Ovary (tissue), 9 donors: ENCODE results near the gene CBX6. TPM values are rescaled to one million over a fixed set of nuclear protein-coding genes. Genes with fewer than 3 reads are reported as not detected.
A peak's percentile ranks its signal among the peaks of the same experiment; 100 is the strongest.
"Not testable (repeated sequence)": the region's sequence is repeated elsewhere in the genome, so short reads cannot be mapped to it uniquely, and the experiment has no call there.

Experiments
- DNase-seq, 5 donors: peaks; one replicate each; pipeline ENCODE4 v3.0.0-alpha.2; 2019 to 2020
- H3K27ac ChIP-seq, 2 donors: fragments of 200-600 bp; one replicate each; pipeline versions ENCODE4 v1.5.1 to v1.8.0; 2019 to 2022
- H3K27me3 ChIP-seq: fragments of 200-600 bp; one replicate; pipeline ENCODE4 v1.8.0; 2022
- H3K36me3 ChIP-seq: fragments of 200-600 bp; sonication (generic); one replicate; pipeline ENCODE4 v1.5.1; 2019
- H3K4me1 ChIP-seq: one replicate; pipeline ENCODE4 v1.8.1; 2013; ENCODE audit warnings: mild to moderate bottlenecking, moderate library complexity; ENCODE audit not compliant: insufficient read depth
- H3K4me3 ChIP-seq: fragments of 200-600 bp; sonication (generic); one replicate; pipeline ENCODE4 v1.5.1; 2017
- H3K9me3 ChIP-seq, 2 donors: fragments of 200-600 bp in 1 of 2; sonication (generic) in 1 of 2; one replicate each; pipeline versions ENCODE4 v1.5.1 to v1.8.1; 2013 to 2019; ENCODE audit warnings: mild to moderate bottlenecking in 1 of 2, moderate library complexity in 1 of 2
- CTCF ChIP-seq, 3 donors: fragments of 450-650 bp in 2 of 3; fragments of 200-600 bp in 1 of 3; IDR thresholded peaks; one replicate each; pipeline versions ENCODE4 v1.5.1 to v1.8.0; 2016 to 2022; ENCODE audit warnings: antibody characterized with exemption in 3 of 3, mild to moderate bottlenecking in 1 of 3
- EP300 ChIP-seq: sonication (generic); formaldehyde crosslinking; IDR thresholded peaks from one replicate; pipeline ENCODE4 v1.6.1; 2017; ENCODE audit warnings: antibody characterized with exemption
- POLR2A ChIP-seq: fragments of 450-650 bp; IDR thresholded peaks from one replicate; pipeline ENCODE4 v1.6.1; 2017; ENCODE audit warnings: antibody characterized with exemption, mild to moderate bottlenecking, moderate library complexity
- WGBS, 3 donors: extraction: QIAGEN DNeasy Blood & Tissue Kit in 1 of 3; methylation state at CpG; one replicate each; pipeline versions ENCODE4 v1.1.5 to v1.1.7; 2013 to 2017; 5-methylcytosine and 5-hydroxymethylcytosine counted together
- intact Hi-C, 4 donors: fragments of 100-400 bp; cut with DNase I; formaldehyde crosslinking; loops; one replicate each; pipeline versions ENCODE4 v1.11.0 to v1.15.1; 2022 to 2023
- polyA plus RNA-seq, 2 donors: library from polyadenylated mRNA; stranded (reverse); fragments of 200-250 nt in 1 of 2; fragments of 350-450 nt in 1 of 2; fragmentation: Illumina TruSeq in 1 of 2; extraction: RNeasy Lipid Tissue Mini Kit (QIAGEN cat#74804) in 1 of 2; gene quantifications; one replicate each; pipeline ENCODE4 v1.2.3, GENCODE V29; 2013 to 2014
- total RNA-seq, 7 donors: library from RNA; depleted of rRNA in 2 of 7; stranded (reverse); fragments of >200 nt in 2 of 7; fragmentation: NEBNext Ultra II Directional in 3 of 7; extraction: Animal tissue kit (Norgen Biotek cat#: 25700) in 3 of 7; gene quantifications; one replicate each; pipeline versions ENCODE4 v1.1.0 to v1.2.4, GENCODE V29; 2016 to 2023
- donor health status: DM: no; HTN: no; CAD: no; lungs with moderate emphysema.
- donor health status: DM: no; HTN: no; CAD: no.
- donor health status: Bipolar disorder and iron deficiency.
- donor health status: DM: yes; HTN: yes; CAD: no.
- donor health status: DM: no; HTN: no; CAD: no.
- donor health status: DM: yes; HTN: yes; CAD: no.

Gene CBX6
- total and polyA plus RNA-seq, 9 donors, result 22.6 to 175 (median 115) TPM

GRCh38 chr22:38861170-38861876, 10.7 kb downstream of the CBX6 start:
- TF ChIP-seq EP300, result no peak
- TF ChIP-seq POLR2A, result no peak
- peak in 1 of 3 donors; percentile 10 for TF ChIP-seq CTCF (IDR thresholded peaks at IDR 0.05)

GRCh38 chr22:38860283-38861169, 11.5 kb downstream of the CBX6 start:
- Histone ChIP-seq H3K36me3 (no peaks in the 10 kb centered on the region), H3K27me3 (no peaks in the 10 kb centered on the region), H3K4me1 (peaks cover 23% of the 10 kb centered on the region), H3K4me3 (no peak overlapping the region), H3K27ac (no peak overlapping the region), H3K9me3 (no peaks in the 10 kb centered on the region)
- intact Hi-C loops, result loop anchor here (5.0 to 10.0 kb wide), 4 partner anchors 88 to 664 kb away; partner anchors contain the start of gene ATF4 (in 1 of the 4)
- DNase-seq, result no peak
- TF ChIP-seq POLR2A (no peak), CTCF (IDR thresholded peaks at IDR 0.05) (no peak), EP300 (no peak)
- 36 to 48% (median 40%) methylated on average over 23 of the region's 23 CpGs for whole genome bisulfite sequencing, 3 donors

More at GRCh38 chr22:38861170-38861876, 10.7 kb downstream of the CBX6 start:
- no peaks in the 10 kb centered on the region for H3K36me3 ChIP-seq
- no peak overlapping the region for H3K4me3 ChIP-seq
- no peaks in the 10 kb centered on the region for H3K27me3 ChIP-seq
- intact Hi-C loops, result loop anchor here (5.0 to 10.0 kb wide), 4 partner anchors 89 to 663 kb away; partner anchors contain the start of gene ATF4 (in 1 of the 4)
- no peaks in the 10 kb centered on the region for H3K9me3 ChIP-seq
- H3K4me1 ChIP-seq, result peaks cover 27% of the 10 kb centered on the region
- WGBS, 3 donors, result 10 to 14% (median 12%) methylated on average over 13 of the region's 13 CpGs
- no peak overlapping the region for H3K27ac ChIP-seq
- DNase-seq, result peak in 2 of 5 donors; percentile 48 to 54

DNA sequence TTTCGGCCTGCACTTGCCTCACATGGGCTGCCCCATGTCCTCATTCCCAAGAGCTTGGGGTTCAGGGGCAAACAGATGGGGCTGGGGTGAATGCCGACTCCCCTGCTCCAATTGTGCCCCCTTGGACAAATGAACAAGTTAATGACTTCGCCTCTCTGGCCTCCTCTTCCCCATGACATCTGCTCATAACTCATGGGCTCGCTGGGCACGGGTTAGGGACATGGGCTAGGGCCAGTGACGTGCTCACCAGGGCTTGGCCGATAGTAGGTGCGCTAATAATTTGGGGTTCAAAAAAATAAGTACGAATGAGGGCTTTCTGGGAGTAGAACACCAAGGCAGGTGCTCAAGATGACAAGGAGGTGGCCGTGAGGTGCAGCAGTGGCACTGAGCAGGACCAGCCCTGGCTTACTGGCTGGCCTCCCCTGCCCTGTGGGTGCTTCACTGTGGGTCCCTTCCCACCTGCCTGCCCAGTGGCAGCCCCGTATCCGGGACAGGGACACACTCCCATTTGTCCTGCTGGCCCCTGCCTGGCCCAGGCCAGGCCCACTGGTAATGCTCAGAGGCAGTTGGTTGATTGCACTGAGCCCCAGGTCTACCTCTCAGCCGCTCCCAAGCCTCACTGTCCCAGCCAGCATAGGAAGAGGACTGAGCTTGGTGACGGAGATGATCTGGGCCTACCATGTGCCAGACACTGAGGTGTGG, 12.3 kb downstream of the CBX6 start:
- DNase-seq, result no peak
- Histone ChIP-seq H3K9me3 (no peaks in the 10 kb centered on the region), H3K4me1 (peaks cover 16% of the 10 kb centered on the region), H3K4me3 (no peak overlapping the region), H3K27ac (no peak overlapping the region), H3K36me3 (no peaks in the 10 kb centered on the region), H3K27me3 (no peaks in the 10 kb centered on the region)
- intact Hi-C loops, result loop anchor here (5.0 to 10.0 kb wide), 4 partner anchors 87 to 665 kb away; partner anchors contain the start of gene ATF4 (in 1 of the 4)
- WGBS, 3 donors, result 66 to 69% (median 67%) methylated on average over 14 of the region's 14 CpGs
- no peak for TF ChIP-seq EP300
- no peak for TF ChIP-seq POLR2A
- no peak for TF ChIP-seq CTCF (IDR thresholded peaks at IDR 0.05)

- no peaks in the 10 kb centered on the region for H3K27me3 ChIP-seq
- TF ChIP-seq EP300 (no peak), POLR2A (no peak), CTCF (IDR thresholded peaks at IDR 0.05) (no peak)
- no peaks in the 10 kb centered on the region for H3K36me3 ChIP-seq
- no peaks in the 10 kb centered on the region for H3K9me3 ChIP-seq
- 58 to 72% (median 67%) methylated on average over 9 of the region's 9 CpGs for WGBS, 3 donors
- intact Hi-C loops, result no loop called here
- peaks cover 10% of the 10 kb centered on the region for H3K4me1 ChIP-seq
- no peak overlapping the region for H3K4me3 ChIP-seq
- no peak for DNase-seq
- no peak overlapping the region for H3K27ac ChIP-seq
These were observed 13.5 kb downstream of the CBX6 start for GRCh38 chr22:38858492-38858891.

DNA sequence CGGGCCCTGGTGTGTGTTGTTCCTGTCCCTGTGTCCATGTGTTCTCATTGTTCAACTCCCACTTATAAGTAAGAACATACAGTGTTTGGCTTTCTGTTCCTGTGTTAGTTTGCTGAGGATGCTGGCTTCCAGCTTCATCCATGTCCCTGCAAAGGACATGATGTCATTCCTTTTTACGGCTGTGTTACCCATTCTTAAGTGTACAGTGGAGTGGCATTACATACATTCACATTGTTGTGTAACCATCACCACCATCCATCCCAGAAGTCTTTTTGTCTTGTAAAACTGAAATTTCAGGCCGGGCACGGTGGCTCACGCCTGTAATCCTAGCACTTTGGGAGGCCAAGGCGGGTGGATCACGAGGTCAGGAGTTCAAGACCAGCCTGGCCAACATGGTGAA, 17.5 kb downstream of the CBX6 start:
- H3K27ac ChIP-seq, H3K4me3 ChIP-seq, DNase-seq, H3K36me3 ChIP-seq, intact Hi-C loops, H3K4me1 ChIP-seq, H3K9me3 ChIP-seq, H3K27me3 ChIP-seq: not testable (repeated sequence)
- WGBS, 3 donors, result 84 to 90% (median 86%) methylated on average over 7 of the region's 7 CpGs

- intact Hi-C loops, H3K36me3 ChIP-seq, H3K9me3 ChIP-seq, H3K4me3 ChIP-seq, H3K27me3 ChIP-seq, H3K27ac ChIP-seq, H3K4me1 ChIP-seq, DNase-seq: not testable (repeated sequence)
- 68 to 70% (median 69%) methylated on average over 5 of the region's 5 CpGs for WGBS, 3 donors
These were observed 18.1 kb downstream of the CBX6 start for GRCh38 chr22:38853883-38854282.
